NCI-H1436 treated with DMSO at 0.1 percent for 48 hours (cell line): ENCODE results near the gene TST.
A peak's percentile ranks its signal among the peaks of the same experiment; 100 is the strongest.

Experiments used
- DNase-seq: peaks from one replicate; lab custom pipeline; 2025; lab: John Stamatoyannopoulos, UW

Gene TST

DNA sequence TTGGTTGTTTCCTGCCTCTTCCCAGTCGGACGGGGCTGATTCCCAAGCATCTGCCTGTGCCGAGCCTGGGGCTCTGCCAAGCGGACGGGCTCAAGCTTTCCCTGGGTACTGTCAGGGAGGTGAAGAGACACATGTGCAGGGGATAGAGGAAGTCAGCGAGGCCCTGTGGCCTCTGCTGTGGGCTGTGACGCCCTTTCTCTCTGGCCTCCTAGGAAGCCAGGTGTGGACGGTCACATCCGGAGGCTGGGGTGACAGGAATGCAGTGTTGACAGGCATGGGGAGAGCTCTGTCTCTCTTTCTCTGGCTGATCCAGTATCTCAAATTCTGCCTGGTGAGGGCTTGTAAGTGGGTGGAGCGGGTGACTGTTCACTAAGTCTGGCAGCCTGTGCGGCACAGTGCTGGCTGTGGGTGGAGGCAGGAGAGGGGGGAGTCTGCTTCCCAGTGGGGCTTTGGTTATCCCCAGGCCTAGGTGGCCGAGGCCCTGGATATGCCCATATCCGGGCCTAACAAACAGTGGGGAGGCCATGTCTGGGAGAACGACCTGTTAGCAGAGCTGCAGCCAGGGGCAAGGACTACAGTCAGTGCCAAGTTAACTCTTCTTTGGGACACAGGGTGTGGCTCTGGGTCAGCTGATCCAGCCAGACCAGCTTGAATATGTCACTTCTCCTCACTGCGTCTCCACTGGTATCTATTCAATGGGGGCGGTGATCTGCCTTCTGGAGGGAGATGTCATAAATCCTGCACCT lies 34.2 kb upstream of the TST start:
- DNase-seq = no peak

DNA sequence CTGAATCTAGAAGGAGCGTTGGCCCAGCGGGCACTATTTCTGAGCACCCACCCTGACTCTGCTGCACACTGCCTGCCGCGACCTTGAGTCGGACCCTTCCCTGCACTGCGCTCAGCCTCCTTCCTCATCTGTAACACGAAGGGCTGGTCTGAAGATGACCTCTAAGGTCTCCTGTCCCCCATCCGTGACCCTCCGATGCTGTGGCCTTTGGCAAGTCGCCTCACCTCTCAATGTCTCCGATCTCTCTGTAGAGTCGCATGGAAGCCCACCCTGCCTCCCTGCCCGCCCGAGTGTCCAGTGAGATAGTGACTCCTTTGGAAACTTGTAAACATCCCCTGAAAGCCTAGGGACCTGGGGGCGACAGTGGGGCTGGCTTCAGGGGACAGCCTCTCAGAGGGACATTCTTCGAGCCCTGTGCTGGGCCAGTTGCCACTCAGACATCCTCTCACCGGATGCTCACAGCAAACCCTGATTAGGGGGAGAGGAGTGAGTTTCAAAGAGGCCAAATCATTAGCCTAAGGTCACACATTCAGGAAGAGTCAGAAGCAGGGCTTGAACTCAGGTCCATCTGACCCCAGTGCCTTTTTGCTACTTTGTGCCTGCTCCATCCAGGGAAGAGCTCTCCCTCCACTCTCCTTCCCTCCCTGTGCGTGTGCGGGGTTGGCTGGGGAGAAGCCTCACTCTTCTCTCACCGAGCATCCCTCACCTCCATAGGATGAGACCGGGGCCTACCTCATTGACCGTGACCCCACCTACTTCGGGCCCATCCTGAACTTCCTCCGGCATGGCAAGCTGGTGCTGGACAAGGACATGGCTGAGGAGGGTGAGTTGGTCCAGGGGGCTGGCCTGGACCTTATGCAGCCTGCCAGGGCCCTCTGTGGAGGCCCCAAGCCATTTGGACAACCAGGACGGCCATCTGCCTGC lies 33.4 kb upstream of the TST start:
- no peak for DNase-seq

DNA sequence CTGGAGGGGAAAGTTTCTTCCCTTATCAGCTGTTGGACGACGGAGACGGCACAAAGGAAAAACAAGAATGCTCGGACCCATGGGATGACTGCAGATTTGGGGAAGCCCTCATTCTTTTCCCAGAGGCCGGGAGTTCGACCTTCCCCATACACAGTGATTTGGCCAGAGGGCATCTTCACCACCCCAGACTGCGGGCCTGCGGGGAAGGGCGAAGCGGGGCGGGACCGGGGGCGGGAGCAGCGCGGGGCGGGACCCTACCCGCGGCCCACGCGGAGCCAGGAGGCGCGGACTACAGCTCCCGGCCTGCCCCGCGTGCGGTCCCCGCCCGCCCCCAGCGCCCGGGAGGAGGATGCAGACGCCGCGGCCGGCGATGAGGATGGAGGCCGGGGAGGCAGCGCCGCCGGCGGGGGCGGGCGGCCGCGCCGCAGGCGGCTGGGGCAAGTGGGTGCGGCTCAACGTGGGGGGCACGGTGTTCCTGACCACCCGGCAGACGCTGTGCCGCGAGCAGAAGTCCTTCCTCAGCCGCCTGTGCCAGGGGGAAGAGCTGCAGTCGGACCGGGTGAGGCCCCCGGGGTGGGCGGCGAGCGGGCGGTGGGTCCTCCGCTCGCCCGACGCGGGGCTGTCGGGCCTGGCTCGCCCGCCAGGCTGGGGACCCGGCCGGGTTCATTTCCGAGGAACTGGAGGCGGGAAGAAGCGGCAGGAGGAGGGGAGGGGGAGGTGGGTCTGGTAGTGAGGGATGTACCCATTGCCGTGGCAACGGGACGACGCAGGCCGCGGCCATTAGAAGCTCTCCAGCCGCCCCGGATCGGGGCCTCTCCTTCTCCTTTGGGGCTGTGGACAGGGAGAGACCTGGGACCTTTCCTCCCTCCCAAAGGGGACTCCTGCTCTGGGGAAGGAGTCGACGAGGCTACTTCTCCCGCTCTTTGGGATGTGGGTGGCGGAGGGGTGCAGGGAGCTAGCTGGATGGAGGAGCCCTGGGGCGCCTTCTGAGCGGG lies 32.4 kb upstream of the TST start, which contains the start of gene KCTD17:
Gene KCTD17 (plus strand): TSS at position 352 of the 995 bp plus-strand sequence. CDS start 19 bp downstream, at position 371.
- no peak for DNase-seq

DNA sequence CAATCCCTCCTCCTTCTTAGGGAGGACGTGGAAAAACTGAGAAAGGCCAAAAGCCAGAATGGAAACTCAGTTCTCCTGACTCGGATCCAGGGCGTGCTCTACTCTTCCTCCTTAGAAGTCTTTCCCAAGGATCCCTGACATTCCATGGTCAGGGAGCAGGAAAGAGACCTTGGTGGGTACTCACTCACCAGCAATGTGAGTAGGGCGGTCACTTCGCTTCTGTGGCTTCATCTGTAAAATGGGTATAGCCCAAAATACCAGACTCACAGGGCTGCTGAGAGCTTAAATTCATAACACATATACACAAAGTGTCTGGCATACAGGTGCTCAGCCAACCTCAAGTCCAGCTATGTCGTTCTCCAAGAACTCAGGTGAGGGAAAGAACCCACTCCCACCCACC lies 31.7 kb upstream of the TST start:
- no peak for DNase-seq

DNA sequence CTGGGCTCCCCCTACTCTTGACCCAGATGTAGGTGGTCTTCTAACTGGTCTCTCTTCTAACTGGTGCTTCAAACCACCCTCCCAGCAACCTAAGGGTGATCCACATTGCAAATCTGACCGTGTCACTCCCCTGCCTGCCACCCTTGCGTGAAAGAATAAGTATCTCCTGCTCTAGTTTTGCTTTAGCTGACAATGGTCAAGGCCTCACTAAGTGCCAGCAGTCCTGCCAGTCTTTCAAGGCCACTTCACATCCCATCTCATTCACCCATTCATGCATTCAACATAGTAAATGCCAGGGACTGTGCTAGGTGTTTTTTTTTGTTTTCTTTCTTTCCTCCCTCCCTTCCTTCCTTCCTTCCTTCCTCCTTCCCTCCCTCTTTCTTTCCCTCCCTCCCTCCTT lies 30.0 kb upstream of the TST start:
- DNase-seq = no peak

DNA sequence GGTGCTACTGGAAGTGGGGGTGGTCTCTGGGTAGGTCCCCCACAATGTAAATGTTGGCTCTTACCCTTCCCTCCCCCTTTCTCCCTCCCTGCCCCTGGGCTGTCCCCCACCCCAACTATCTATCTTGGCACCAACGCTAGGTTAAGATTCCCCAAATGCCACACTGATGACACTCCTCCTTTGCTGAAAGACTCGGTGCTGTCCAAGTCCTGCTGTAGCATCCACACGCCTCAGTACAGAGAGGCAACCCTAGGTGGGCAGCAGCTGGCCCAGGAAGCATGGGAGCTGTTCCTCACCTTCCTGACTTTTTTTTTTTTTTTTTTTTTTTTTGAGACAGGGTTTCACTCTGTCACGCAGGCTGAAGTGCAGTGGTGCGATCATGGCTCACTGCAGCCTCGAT lies 28.9 kb upstream of the TST start:
- no peak for DNase-seq

DNA sequence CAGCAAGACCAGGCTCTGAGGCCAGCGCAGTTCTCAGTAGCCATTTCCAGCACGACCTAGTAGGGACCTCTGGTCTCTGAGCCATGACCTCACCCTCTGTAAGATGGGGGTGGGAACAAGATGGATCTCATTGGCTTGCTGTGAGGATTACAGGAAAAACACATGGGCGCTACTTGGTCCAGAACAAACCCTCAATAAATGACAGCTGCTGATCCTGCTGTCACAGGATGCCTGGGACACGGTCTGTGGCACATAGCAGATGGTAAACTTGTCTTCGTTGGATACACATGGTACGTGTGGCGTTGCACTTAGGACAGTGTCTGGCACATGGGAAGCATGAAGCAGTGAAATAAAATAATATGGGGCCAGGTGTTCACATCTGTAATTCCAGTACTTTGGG lies 27.8 kb upstream of the TST start:
- DNase-seq = no peak

DNA sequence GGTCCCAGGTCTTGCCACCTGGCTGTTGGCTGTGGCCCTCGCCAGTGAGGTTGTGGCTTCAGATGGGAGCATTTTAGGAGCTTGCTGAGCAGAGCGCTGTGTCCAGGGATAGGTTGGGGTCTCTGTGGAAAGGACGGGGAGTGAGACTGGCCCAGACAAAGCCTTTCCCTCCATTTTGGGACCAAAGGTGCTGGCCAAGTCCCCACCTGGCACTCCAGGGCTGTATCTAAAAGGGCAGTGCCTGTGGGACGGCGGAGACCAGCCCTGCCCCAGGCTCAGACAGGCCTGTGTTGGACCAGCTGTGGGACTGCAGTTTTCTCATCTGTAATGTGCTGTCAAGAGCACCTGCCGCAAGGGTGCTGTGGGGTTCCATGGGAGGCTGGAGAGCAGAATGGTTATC lies 27.3 kb upstream of the TST start:
- DNase-seq = no peak

DNA sequence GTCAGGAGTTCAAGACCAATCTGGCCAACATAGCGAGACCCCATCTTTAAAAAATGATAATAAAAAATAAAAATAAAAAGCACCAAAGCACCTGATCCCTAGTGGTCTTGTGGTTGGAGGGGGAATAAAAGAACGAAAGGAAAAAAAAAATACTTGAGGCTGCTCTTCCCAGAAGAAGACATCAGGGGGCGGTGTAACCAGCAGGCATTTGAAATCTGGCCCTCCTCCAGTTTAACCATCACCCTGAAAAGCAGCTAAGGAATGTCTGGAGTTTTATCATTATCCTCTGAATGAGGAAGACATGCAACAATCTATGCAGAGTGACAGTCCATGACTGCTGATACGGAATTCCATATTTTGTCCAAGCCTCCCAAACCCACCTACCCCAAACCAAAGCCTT lies 26.7 kb upstream of the TST start:
- no peak for DNase-seq

DNA sequence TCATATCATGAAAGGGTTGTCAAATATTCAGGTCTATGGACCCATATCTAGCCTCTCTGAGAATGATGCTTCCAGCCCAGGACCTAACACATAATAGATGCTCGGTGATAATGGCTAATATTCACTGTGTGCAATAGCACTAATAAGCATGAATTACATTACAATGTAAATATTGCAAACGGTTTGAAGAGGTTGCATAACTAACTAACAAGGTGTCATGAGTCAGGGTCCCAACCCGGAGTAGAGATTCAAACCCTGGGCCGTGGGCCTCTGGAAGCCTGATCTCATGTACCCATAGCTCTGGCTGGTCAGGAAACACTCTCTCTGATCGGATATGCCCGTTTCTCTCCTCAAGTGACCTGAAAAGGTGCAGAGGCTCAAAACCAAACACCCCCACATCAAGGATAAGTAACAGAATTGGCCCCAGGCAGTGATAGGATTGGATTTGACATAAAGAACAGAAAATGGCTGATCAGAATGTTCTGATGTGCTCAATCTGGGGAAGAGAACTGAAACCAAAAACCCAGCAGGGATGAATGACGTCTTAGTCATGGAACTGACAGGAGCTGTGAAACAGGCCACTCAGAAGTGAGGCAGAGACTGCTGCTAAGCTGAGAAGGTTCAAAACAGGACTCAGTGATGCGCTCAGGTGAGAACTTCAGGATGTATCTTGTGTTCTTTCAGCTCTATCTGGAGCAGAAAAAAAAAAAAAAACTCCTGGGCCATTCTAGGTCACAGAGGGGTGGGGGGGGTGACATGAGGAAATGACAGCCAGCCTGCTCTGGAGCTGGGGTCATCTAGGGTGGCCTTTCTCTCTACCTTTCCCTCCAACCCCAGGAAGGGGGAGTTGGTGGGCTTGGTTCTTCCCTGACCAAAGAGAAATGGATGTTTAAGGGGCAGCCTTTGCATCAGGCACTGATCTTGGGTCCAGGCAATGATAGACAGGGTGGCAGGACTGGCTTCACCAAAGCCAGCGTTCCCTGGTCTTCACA lies 25.7 kb upstream of the TST start:
- DNase-seq = no peak

DNA sequence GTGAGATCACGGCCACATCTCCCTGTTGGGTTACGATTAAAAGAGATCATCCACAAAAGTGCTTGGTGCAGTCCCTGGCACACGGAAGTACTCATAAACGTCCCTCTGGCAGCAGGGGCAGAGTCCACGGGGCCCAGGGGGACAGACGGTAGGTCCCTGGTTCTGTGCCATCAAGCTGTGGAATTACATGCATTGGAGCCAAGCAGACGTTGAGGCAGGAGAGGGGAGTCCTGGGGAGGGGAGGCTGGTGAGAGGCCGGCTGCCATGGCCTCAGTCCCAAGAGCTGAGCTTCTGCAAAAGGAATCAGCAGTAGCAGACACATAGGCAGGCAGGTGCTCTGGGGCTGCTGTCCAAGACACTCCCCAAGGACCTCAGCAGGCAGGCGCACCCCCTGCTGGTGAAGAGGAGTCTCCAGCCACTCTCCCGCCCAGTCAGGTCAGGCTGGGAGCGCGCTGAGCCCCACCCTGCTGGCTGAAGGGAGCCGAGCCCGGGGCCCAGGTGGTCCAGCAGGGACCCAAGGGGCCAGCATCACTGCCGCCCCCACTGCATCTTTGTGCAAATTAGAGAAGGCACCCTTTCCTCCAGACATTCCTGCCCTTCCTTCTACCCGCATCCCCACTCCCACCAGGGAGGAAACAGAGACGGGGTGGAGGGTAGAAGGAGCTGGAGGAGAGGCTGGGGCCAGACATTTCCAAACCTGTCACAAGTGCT lies 24.7 kb upstream of the TST start:
- DNase-seq = peak; percentile 47

DNA sequence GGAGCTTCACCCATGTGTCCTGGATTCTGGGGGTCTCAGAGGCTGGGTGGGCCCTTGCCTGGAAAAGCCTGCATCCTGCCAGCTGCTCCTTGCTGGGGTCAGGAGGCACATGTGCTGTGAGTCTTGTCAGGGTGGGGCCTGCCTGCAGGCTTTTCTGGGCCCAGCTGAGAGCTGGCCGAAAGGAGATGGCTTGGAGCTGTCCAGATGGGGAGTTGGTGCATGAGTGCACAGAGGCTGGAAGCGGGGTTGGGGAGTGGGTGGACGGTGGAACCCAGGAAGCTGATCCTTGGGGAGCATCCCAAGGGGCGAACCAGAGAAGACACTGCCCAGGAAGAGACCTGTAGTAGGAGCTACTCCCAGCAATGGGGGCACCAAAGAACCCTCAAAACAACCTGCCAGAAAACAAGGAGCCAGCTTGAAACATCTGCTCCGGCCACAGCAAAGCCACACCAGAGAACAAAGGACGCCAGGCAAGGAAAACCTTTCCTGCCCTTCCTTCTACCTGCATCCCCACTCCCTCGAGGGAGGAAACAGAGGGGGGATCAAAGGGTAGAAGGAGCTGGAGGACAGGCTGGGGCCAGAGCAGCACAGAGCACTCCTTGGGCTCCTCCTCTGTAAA lies 24.1 kb upstream of the TST start:
- no peak for DNase-seq

DNA sequence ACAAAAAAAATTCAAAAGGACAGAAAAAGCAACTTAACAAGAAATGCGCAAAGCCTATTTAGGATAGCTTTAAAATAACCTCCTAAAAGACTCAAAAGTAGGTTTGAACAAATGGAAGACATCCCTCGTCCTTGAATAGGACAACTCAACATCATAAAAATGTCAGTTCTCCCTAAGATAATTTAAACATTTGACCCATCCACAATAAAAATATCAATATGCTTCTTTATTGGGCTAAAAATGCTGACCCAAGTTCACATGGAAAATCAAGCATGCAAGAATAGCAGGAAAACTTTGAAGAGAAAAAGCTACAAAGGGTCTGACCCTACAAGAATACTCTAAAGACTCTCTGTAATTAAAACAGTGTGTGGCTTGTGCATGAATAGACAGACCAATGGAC lies 20.2 kb upstream of the TST start:
- no peak for DNase-seq

DNA sequence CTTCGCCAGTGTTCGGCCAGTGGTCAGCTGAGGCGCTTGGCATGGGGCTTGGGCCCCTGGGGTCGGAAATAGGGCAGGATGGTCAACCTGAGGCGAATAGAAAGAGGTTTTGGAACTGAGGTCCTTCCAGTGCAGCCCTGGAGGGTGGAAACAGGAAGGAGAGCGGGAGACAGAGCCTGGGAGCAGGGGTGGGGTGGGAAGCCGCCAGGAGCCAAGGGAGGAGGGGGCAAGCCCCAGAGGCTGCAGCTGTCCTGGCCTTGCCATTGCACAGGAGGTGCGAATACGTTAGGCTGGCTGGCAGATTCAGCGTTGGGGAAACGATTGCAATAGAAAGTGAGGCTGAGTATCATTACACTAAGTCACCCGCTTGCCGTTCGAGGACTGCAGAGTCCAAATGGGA lies 18.4 kb upstream of the TST start:
- no peak for DNase-seq

DNA sequence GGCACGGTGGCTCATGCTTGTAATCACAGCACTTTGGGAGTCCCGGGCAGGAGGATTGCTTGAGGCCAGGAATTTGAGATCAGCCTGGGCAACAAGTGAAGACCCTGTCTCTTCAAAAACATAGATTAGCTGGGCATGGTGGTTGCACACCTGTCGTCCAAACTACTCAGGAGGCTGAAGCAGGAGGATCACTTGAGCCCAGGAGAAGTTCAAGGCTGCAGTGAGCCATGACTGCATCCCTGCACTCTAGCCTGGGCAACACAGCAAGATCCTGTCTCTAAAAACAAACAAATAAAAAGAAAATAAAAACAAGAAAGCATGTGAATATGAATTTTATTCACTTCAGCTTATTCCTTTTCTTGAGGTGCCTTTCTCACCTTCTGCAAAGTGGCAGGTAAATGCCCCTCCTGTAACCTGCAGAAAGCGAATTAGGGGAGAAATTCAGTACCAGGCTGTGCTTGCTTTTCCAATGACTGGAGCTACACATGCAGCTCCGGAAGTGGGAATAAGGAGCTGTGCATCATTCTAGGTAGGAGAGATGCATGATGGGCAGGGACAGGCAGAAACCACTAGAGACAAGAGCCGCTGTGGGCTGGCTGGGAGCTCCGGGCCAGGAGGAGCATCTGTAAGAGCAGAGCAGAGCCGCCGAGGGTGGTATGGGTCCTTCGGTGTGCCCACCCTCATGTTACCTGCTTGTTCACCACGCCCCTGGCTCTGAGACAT lies 17.6 kb upstream of the TST start:
- DNase-seq = no peak

DNA sequence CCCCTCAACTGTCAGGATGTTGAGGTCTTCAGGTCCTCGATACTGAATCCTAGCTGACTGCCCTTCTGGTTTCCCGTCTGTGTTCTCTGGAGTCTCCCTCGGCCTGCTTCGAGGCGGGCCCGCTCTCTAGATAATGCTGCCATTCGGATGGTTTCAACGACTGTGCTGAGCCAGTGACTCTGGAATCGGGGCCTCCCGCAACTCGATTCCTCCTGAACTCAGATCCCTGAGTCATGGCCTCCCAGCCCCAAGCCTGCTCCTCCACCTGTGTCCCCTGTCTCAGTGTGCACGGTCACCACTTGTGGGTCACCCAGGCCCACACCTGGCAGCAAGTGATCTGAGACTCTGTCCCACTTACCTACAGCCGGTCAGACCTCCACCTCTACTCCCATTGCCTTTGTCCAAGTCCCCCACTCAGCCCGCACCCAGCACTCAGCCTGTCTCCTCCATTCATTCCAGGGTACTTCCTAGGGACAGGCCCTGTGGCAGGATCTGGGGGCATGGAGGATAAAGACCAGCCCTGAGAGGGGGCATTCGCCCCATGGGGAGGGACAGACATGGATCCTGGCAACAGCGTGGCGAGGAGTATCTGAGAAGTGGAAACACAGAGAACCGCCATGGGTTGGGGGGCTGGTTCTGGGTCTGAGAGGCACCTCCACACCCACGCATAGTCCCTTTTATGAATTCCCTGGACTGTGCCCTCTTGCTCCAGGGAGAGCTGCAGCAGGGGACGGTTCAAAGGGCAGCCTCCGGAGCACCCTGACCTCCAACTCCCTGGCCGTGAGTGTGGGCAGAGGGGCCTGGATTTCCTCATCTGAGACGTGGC lies 14.6 kb upstream of the TST start:
- no peak for DNase-seq

DNA sequence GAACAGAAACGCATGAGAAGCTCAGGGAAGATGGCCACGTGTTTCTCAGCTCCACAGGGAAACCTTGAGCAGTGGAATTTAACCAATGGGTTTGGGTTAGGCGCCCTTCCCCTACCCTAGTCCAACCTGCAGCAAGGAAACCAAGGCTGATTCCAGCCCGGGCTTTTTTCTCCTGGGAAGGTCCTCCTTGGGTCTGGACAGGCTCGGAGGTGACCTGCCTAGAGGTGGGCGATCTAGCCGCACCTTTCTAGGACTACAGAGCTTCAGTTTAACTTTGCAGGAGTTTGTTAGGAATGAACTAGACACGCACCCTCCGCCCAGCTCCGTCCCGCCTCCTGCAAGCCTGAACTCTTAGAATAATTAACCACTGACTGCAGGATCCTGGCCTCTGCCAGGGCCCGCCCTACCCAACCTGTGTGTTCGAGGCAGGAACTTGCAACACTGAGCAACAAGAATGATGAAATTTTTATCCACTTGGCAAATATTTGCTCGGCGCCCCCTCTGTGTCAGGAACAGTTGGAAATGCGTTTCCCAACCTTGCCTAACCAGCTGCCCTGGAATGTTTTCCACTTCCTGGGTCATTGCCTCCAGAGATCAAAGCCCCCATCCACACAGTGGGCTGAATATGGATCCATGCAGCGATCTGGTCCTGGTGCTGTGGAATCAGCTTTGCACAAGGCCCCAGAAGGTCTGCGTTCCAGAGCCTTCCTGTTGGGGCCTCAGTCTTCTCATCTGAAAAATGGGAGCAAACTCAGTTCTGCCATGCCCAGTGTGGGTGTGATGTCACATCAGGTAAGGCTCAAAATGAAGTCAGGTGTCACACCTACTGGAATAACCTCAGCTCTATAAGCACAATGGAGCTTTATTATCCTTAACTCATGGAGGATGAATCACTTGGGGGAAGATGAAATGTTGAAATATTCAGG lies 13.6 kb upstream of the TST start:
- no peak for DNase-seq
